Measurements from ENCODE around the gene CDYL. TPM values are rescaled to one million over a fixed set of nuclear protein-coding genes. Genes with fewer than 3 reads are reported as not detected.

Gene CDYL
- total and polyA plus RNA-seq, 7 donors: 10.0 to 30.0 (median 19.9) TPM

- intact Hi-C loops (cut with DNase I): no loop called here
- 89 to 97% (median 95%) methylated on average over 11 of the region's 11 CpGs for WGBS, 3 donors
- Histone ChIP-seq H3K27ac (no peak overlapping the region), H3K4me1 (peaks cover 16% of the 10 kb centered on the region), H3K36me3 (ENCODE audit: insufficient read depth in 1 of 2, low read depth in 1 of 2) (peaks cover 0 to 18% of the 10 kb centered on the region in 2 donors), H3K4me3 (no peak overlapping the region), H3K27me3 (ENCODE audit: insufficient read depth in 3 of 3, low read length in 2 of 3) (no peaks in the 10 kb centered on the region), H3K9me3 (no peaks in the 10 kb centered on the region)
- TF ChIP-seq, protein P1, sequence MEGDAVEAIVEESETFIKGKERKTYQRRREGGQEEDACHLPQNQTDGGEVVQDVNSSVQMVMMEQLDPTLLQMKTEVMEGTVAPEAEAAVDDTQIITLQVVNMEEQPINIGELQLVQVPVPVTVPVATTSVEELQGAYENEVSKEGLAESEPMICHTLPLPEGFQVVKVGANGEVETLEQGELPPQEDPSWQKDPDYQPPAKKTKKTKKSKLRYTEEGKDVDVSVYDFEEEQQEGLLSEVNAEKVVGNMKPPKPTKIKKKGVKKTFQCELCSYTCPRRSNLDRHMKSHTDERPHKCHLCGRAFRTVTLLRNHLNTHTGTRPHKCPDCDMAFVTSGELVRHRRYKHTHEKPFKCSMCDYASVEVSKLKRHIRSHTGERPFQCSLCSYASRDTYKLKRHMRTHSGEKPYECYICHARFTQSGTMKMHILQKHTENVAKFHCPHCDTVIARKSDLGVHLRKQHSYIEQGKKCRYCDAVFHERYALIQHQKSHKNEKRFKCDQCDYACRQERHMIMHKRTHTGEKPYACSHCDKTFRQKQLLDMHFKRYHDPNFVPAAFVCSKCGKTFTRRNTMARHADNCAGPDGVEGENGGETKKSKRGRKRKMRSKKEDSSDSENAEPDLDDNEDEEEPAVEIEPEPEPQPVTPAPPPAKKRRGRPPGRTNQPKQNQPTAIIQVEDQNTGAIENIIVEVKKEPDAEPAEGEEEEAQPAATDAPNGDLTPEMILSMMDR (IDR thresholded peaks at IDR 0.05): no peak
- DNase-seq: no peak
- no peak for ATAC-seq
Observed at GRCh38 chr6:4946521-4946920, 170.3 kb downstream of the CDYL start.

GRCh38 chr6:4947716-4948115, 171.5 kb downstream of the CDYL start:
- peaks cover 4% of the 10 kb centered on the region for H3K4me1 ChIP-seq
- intact Hi-C loops (cut with DNase I): no loop called here
- DNase-seq (no peak), ATAC-seq (no peak)
- H3K27me3 ChIP-seq (ENCODE audit: insufficient read depth in 3 of 3, low read length in 2 of 3): no peaks in the 10 kb centered on the region
- H3K4me3 ChIP-seq: no peak overlapping the region
- TF ChIP-seq, protein P1 (IDR thresholded peaks at IDR 0.05): no peak
- H3K36me3 ChIP-seq (ENCODE audit: insufficient read depth in 1 of 2, low read depth in 1 of 2): peaks cover 0 to 26% of the 10 kb centered on the region in 2 donors
- no peak overlapping the region for H3K27ac ChIP-seq
- 85 to 90% (median 89%) methylated on average over 13 of the region's 13 CpGs for WGBS, 3 donors
- H3K9me3 ChIP-seq: no peaks in the 10 kb centered on the region

DNA sequence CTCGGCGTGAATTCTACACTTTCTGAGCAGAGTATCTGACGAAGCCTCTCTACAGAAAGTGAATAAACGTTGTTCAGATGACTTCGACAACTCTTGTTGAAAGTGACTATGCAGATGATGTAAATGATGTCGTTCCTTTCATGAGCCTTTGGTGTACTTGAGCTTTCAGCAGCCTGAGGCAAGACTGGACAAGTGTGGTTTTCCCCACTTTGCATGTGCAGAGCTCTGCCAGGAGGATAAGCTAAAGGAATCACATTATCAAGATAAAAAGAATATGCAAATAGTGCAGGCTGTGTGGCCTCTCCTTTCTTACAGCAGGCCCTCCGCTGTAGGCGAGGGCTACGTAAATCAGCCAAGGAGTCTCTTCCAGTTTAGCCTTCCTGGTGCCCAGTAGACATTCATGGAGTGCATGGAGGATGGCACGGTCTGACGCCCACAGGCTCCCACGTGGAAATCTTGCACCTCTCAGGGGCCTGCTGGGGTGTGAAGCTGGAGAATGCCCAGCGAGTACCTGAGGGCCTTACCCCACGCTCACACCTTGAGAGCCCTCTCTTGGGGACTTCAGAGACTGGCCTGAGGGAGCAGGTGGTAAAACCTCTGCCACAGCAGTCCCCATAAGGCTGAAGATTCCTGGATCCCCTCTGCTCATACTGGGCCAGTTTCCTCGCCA, 172.7 kb downstream of the CDYL start:
- ATAC-seq (no peak), DNase-seq (no peak)
- TF ChIP-seq, protein P1 (IDR thresholded peaks at IDR 0.05): no peak
- Histone ChIP-seq H3K27me3 (ENCODE audit: insufficient read depth in 3 of 3, low read length in 2 of 3) (no peaks in the 10 kb centered on the region), H3K4me3 (no peak overlapping the region), H3K4me1 (no peaks in the 10 kb centered on the region), H3K27ac (no peak overlapping the region), H3K9me3 (no peaks in the 10 kb centered on the region), H3K36me3 (ENCODE audit: insufficient read depth in 1 of 2, low read depth in 1 of 2) (peaks cover 0 to 36% of the 10 kb centered on the region in 2 donors)
- intact Hi-C loops (cut with DNase I): no loop called here
- WGBS, 3 donors: 91 to 92% (median 92%) methylated on average over 15 of the region's 15 CpGs

DNA sequence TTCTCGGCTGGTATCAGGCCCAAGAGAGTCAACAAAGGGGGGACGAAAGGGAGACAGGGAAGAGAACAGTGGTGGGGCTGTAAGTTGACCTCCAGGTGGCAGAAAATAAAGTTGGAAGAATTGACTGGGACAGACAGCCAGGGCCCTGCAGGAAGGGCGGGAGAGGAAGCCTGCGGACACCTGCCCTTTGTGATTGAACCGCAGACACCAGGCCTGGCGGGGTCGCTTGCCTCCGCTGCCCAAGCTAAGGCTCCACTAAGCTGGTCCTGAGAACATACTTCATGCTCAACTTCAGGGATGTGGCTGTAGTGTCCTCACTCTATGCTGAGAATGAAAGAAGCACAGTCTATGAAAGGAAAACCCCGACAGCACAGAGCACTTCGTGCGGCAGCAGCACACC, 173.9 kb downstream of the CDYL start:
- H3K36me3 ChIP-seq (ENCODE audit: insufficient read depth in 1 of 2, low read depth in 1 of 2): peaks cover 0 to 43% of the 10 kb centered on the region in 2 donors
- ATAC-seq (no peak), DNase-seq (no peak)
- no peak overlapping the region for H3K4me3 ChIP-seq
- H3K27me3 ChIP-seq (ENCODE audit: insufficient read depth in 3 of 3, low read length in 2 of 3): no peaks in the 10 kb centered on the region
- no peaks in the 10 kb centered on the region for H3K9me3 ChIP-seq
- no peak overlapping the region for H3K27ac ChIP-seq
- intact Hi-C loops (cut with DNase I): no loop called here
- TF ChIP-seq, protein P1 (IDR thresholded peaks at IDR 0.05): no peak
- 92 to 97% (median 96%) methylated on average over 11 of the region's 11 CpGs for WGBS, 3 donors
- no peaks in the 10 kb centered on the region for H3K4me1 ChIP-seq
